DMS 273 treated with DMSO at 0.1 percent for 48 hours (cell line): ENCODE results near the gene ATP6V0A1.

Experiments used
- DNase-seq: peaks from one replicate; lab custom pipeline; 2025; lab: John Stamatoyannopoulos, UW

The ATP6V0A1 gene

DNA sequence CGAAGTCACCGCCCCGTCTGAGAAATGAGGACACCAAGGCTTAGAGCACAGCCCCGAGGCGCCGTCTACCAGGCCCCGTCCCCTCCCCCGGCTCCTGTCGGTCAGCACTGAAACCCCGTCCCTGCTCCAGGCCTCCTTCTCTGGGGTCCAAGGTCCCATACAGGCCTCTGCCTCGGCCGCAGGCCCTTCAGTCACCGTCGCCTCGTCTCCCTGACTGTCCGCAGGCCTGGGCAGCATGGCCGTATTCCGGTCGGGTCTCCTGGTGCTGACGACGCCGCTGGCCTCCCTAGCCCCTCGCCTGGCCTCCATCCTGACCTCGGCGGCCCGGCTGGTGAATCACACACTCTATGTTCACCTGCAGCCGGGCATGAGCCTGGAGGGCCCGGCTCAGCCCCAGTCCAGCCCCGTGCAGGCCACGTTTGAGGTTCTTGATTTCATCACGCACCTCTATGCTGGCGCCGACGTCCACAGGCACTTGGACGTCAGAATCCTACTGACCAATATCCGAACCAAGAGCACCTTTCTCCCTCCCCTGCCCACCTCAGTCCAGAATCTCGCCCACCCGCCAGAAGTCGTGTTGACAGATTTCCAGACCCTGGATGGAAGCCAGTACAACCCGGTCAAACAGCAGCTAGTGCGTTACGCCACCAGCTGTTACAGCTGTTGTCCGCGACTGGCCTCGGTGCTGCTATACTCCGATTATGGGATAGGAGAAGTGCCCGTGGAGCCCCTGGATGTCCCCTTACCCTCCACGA is 103.9 kb downstream of the ATP6V0A1 start:
- DNase-seq = no peak

DNA sequence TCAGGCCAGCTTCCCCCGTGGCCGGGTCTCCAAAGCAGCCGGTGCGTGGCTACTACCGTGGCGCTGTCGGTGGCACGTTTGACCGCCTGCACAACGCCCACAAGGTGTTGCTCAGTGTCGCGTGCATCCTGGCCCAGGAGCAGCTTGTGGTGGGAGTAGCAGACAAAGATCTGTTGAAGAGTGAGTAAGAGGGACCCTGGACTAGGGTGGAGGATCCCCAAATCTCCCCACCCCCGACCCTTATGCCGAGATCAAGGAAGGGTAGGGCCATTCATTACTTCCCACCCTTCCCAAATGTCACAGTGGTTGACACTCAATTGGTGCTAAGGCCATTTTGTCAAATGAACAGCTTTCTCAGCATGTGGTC is 104.4 kb downstream of the ATP6V0A1 start:
- no peak for DNase-seq

DNA sequence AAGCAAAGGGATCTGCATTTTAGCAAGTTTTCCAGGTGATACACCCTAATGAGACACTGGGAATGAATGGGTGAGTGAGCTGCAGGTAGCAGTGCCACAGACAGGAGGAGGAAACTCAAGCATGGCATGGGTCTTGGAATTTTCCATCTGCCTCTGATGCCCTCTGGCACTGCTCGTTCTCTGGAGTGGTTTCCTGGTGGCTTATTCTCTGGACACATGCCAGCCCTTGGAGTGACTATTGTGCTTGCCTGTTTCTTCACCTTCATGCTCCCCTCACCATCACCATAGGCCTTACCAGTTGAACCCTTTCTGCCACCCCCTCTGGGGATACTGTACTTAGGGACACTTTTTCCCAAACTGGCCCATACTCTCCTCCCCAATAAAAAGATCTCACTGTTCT is 104.9 kb downstream of the ATP6V0A1 start:
- no peak for DNase-seq

DNA sequence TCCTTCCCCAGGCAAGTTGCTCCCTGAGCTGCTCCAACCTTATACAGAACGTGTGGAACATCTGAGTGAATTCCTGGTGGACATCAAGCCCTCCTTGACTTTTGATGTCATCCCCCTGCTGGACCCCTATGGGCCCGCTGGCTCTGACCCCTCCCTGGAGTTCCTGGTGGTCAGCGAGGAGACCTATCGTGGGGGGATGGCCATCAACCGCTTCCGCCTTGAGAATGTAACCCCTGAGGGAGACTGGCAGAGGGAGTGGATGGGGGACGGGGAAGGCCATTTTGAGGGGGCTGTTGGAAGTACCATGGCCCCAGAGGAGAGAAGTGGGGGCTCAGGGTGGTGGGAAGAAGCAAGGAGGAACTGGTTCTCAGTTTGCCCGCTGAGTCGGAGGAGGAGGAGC is 105.3 kb downstream of the ATP6V0A1 start:
- DNase-seq = no peak

DNA sequence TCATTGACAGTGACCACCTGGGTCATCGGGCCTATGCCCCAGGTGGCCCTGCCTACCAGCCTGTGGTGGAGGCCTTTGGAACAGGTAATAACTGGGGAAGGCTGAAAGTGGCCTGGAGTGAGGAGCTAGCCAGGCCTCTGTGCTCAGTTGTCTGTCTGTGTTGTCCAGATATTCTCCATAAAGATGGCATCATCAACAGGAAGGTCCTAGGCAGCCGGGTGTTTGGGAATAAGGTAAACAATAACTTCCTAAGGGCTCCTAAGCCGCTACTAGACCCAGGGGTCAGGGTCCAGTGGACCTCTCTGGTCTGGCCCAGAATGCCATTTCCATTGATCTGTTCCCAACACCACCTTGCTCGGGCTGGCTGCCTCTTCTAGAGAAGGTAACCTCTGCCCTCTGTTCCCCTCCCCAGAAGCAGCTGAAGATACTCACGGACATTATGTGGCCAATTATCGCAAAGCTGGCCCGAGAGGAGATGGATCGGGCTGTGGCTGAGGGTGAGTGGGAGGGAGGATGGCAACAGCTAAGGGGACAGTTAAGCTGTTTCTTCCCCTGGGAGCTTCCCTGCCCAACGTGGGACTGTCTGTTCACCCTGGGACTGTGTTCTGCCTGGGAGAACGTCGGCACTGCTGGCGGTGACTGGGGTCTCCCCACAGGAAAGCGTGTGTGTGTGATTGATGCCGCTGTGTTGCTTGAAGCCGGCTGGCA is 106.3 kb downstream of the ATP6V0A1 start:
- DNase-seq = no peak

DNA sequence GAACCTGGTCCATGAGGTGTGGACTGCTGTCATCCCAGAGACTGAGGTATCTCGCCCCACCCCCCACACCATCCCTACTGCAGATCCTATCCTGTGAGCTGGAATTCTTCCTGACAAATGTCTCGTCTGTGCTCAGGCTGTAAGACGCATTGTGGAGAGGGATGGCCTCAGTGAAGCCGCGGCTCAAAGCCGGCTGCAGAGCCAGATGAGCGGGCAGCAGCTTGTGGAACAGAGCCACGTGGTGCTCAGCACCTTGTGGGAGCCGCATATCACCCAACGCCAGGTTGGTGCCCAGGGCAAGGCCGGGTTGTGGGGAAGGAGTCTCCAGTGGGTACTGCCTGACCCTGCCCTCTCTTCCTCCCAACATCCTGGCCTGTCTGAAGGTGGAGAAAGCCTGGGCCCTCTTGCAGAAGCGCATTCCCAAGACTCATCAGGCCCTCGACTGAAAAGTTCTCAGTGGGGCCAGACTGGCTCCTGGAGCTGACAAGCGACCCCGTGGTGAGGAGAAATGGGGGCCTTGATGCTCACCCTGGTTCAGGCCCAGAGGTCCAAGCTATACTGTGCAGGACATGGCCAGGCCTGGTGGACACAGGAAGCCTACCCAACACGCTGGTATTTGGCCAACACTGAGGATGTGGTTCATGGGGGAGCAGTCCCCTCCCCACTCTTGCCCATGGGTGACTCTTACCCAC is 107.0 kb downstream of the ATP6V0A1 start:
- DNase-seq = no peak

DNA sequence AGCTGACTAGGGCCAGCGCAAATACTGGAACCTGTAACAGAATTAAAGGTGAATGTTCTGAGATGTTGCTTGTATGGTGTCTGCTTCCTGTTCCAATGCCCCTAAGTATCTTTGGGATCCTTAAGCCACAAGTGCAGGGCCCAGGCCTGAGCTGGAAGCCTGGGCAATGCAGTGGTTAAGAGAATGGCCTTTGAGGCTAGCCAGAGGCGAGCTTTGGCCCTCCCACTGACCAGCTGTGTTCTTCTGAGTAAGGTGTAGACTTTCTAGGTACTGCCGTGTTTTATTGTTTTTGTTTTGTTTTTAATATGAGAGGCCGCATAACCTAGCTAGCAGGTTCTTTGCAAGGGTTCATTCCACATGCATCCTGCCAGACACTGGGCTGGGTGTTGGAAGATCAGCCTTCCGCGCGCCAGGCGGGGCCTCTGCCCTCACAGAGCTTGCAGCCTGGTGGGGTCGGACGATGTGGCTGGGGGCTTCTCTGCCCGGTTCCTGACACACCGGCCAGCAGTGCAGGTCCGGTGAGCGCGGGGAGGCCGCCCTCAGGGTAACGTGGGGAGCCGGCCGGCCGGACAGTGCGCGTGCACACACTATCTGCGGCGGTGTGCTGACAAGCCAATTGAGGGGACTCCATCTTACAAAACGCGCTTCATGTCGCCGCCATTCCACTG is 107.7 kb downstream of the ATP6V0A1 start:
- DNase-seq = no peak

DNA sequence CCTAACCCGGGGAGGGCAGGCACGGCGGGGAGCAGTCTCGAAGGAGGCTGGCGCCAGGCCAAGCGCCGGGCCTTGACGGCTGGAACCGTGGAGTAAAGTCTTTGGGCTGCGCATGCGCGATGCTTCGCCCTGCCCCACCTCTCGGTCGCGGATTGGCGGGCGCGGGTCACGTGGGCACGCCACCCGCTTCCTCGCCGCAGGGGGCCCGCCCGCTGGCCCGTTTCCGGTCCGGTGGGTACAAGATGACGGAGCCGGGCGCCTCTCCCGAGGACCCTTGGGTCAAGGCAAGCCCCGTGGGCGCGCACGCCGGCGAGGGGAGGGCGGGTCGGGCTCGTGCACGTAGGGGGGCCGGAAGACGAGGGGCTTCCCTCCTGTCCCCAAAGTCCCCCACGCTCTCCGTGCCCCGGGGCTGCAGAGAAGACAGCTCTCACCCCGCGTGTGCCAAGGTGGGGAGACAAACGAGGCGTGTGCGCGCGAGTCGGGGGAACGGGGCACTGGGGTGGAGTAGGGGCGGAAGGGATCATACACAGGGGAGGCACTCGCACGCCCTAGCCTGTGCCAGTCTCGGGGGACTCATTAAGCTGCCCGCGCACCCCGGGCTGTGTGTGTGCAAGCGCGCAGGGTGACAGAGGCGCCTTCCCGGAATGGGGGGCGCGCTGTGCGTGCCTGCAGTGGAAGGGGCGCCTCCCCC is 108.3 kb downstream of the ATP6V0A1 start, which contains the start of gene MLX:
TSS of gene MLX (plus strand) at position 218 of the 691 bp plus-strand sequence. CDS start at position 243, 25 bp downstream.
- peak; percentile 67 for DNase-seq

DNA sequence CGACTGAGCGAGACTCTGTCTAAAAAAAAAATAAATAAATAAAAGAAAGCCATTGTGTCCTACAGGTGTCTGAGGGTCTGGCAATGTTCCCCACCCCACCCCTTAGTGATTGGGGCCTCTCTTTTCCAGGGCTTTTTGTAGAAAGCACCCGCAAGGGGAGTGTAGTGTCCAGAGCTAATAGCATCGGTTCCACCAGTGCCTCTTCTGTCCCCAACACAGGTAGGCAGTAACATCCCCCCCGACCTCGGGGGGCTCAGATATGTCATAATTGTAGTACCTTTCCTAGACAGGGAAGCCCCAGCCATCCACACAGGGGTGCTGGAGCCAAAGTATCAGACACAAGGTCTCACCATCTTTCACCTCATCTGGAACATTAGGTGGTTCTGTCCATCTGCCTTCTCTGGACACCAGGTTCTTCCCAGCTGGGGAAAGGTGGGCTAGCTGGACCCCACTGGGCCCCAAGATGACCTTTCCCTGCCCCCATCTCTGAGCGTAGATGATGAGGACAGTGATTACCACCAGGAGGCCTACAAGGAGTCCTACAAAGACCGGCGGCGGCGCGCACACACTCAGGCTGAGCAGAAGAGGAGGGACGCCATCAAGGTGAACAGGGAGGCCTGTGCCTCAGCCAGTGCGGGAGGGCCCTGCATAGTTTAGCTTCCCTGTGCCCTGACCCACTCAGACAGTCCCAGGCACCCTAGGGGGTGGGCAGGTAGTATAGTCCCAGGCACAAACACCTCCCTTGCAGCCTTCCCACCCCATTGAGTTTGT is 109.8 kb downstream of the ATP6V0A1 start:
- DNase-seq = no peak

DNA sequence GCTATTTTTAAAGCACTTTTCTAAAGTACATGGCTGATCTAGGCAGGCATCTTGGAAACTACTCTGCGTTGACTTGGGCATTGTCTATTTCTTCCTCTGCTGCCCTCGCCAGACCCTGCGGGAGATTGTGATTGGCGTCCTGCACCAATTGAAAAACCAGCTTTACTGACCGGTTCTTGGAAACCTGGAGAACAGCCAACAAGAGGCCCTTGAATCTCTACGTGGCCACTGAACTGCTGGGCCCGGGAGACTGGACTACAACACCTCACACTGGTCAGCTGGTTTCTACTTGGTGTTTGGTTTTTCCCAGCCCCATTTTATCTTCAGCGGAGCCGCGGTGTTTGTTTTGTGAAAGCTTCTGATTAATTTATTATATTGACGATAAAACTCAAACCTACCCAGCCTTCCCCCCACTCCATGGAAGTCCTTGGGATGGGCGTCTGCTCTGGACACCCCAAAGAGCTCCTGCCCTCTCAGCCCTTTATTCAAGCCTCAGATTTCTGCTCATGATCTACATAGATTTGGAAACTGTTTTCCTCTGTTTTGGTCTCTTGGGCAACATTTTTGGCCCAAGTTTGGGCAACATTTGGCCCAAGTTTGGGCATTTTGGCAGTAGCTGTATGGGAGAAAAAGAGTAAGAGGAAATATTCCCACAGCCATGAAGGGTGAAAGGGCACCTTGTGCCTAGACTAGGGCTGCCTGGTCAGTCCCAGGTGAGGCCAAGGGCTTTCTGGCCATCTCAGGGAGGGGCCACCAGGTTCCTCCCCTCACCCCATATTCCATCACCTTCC is 113.0 kb downstream of the ATP6V0A1 start:
- DNase-seq = no peak
